Measurements from ENCODE around the gene DOCK11. TPM values are rescaled to one million over a fixed set of nuclear protein-coding genes. Genes with fewer than 3 reads are reported as not detected.
"Not testable (repeated sequence)": the region's sequence is repeated elsewhere in the genome, so short reads cannot be mapped to it uniquely, and the experiment has no call there.

DOCK11 gene
- total and polyA plus RNA-seq, 12 donors: 1.3 to 9.4 (median 3.0) TPM

DNA sequence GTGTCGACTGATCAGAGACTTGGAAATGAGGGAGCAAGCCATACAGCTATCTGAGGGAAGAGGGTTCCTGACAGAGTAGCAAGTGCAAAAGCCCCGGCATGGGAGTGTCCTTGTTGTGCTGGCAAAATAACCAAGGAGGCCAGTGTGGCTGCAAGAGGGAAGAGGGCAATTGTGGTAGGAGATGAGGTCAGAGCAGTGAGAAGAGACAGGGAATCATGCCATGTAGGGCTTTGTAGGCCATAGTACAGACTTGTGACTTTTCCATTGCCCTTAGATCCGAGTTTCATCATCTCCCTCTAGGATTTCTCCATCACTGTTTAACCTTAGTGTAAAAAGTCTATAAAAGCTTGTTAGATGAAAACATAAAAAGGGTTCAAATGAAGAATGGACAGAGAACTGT is 76.2 kb downstream of the DOCK11 start:
- Histone ChIP-seq H3K4me3 (no peak overlapping the region), H3K9me3 (no peaks in the 10 kb centered on the region), H3K27me3 (no peaks in the 10 kb centered on the region), H3K27ac (no peak overlapping the region), H3K36me3 (peaks cover 0 to 67% (median 0%) of the 10 kb centered on the region in 9 donors), H3K4me1 (no peaks in the 10 kb centered on the region)
- intact Hi-C loops (cut with DNase I): no loop called here
- 85 to 86% methylated on average over 3 of the region's 3 CpGs for WGBS, 2 donors
- DNase-seq (no peak), ATAC-seq (no peak)
- TF ChIP-seq, protein P1, sequence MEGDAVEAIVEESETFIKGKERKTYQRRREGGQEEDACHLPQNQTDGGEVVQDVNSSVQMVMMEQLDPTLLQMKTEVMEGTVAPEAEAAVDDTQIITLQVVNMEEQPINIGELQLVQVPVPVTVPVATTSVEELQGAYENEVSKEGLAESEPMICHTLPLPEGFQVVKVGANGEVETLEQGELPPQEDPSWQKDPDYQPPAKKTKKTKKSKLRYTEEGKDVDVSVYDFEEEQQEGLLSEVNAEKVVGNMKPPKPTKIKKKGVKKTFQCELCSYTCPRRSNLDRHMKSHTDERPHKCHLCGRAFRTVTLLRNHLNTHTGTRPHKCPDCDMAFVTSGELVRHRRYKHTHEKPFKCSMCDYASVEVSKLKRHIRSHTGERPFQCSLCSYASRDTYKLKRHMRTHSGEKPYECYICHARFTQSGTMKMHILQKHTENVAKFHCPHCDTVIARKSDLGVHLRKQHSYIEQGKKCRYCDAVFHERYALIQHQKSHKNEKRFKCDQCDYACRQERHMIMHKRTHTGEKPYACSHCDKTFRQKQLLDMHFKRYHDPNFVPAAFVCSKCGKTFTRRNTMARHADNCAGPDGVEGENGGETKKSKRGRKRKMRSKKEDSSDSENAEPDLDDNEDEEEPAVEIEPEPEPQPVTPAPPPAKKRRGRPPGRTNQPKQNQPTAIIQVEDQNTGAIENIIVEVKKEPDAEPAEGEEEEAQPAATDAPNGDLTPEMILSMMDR (IDR thresholded peaks at IDR 0.05): no peak

DNA sequence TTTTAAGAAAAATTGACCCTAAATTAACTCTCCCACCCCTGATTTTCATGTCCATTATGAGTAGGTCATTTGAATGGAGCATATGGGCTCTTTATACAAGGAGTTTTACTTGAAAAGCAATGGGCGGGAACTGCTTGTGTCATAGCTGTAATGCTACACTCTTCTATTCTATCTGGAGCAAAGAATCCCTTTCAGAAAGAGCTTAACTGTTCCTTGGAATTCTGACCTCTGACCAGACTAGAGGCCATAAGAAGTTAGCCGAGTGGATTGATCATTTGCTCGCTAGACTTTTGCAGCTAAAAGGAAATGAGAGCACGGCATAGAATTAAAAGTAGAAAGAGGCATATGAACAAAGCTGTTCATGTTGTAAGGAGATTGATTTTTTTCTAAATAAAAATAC is 79.1 kb downstream of the DOCK11 start:
- ATAC-seq: no peak
- DNase-seq: no peak
- TF ChIP-seq, protein P1 (IDR thresholded peaks at IDR 0.05): no peak
- Histone ChIP-seq H3K27ac (no peak overlapping the region), H3K36me3 (peaks cover 0 to 76% (median 0%) of the 10 kb centered on the region in 9 donors), H3K4me1 (no peaks in the 10 kb centered on the region), H3K9me3 (no peaks in the 10 kb centered on the region), H3K4me3 (no peak overlapping the region), H3K27me3 (no peaks in the 10 kb centered on the region)
- intact Hi-C loops (cut with DNase I): no loop called here
- 88 to 91% methylated on average over 4 of the region's 4 CpGs for WGBS, 2 donors

DNA sequence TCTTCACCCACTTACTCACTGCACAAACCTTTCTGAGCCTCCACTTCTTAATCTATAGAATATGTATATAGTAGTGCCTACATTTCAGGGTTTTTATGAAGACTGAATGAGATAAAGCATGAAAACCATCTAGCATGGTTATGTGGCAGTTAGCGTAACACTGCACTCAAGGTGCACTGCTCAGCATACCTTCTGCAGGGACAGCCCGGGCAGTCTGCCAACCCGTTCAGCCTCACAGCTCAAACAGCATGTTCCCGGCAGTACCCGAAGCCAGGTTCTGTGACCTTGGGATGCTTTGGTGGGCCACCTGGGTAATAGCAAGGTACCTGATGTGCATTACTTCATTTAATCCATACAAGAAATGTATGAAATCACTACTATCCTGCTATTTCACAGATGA is 81.4 kb downstream of the DOCK11 start:
- TF ChIP-seq, protein P1 (IDR thresholded peaks at IDR 0.05): no peak
- Histone ChIP-seq H3K27me3 (no peaks in the 10 kb centered on the region), H3K4me1 (no peaks in the 10 kb centered on the region), H3K36me3 (peaks cover 0 to 63% (median 0%) of the 10 kb centered on the region in 9 donors), H3K27ac (no peak overlapping the region), H3K4me3 (no peak overlapping the region), H3K9me3 (no peaks in the 10 kb centered on the region)
- ATAC-seq: peak in 2 of 8 donors; percentile 55 to 64
- peak in 1 of 2 donors; percentile 55 for DNase-seq
- WGBS, 2 donors: 61 to 77% methylated on average over 5 of the region's 5 CpGs
- intact Hi-C loops (cut with DNase I): no loop called here

DNA sequence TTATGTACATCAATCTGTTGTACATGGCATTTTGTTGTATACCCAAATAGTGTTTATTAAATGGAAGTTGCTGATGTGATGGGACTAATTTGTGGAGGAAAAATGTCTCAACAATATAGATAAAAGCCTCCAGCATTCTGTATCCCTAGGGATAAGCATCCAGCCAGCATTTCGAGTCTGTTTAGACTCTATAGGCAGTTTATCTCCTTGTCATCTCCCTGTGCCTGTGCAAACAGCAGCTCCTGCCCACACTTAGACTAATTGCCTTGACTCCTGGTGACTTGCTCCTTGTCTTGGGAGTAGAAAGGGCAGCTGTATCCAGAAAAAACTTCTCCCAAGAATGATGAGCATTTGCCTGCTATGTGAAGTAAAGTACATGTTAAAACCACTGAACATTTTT is 83.8 kb downstream of the DOCK11 start:
- TF ChIP-seq, protein P1 (IDR thresholded peaks at IDR 0.05): no peak
- intact Hi-C loops (cut with DNase I): no loop called here
- DNase-seq (no peak), ATAC-seq (no peak)
- no peaks in the 10 kb centered on the region for H3K4me1 ChIP-seq
- 0 to 39% methylated on average over 1 of the region's 1 CpG for WGBS, 2 donors
- no peaks in the 10 kb centered on the region for H3K9me3 ChIP-seq
- H3K27me3 ChIP-seq: no peaks in the 10 kb centered on the region
- no peak overlapping the region for H3K4me3 ChIP-seq
- no peak overlapping the region for H3K27ac ChIP-seq
- peaks cover 0 to 46% (median 0%) of the 10 kb centered on the region in 9 donors for H3K36me3 ChIP-seq

DNA sequence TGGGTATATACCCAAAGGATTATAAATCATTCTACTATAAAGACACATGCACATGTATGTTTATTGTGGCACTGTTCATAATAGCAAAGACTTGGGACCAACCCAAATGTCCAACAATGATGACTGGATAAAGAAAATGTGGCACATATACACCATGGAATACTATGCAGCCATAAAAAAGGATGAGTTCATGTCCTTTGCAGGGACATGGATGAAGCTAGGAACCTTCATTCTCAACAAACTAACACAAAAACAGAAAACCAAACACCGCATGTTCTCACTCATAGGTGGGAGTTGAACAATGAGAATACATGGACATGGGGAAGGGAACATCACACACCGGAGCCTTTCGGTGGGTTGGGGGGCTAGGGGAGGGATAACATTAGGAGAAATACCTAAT is 87.3 kb downstream of the DOCK11 start:
- H3K4me3 ChIP-seq; ATAC-seq; H3K27ac ChIP-seq; DNase-seq; H3K27me3 ChIP-seq; H3K4me1 ChIP-seq; H3K9me3 ChIP-seq; intact Hi-C loops (cut with DNase I): not testable (repeated sequence)
- WGBS, 2 donors: 98% methylated on average over 3 of the region's 3 CpGs
- peaks cover 0 to 29% (median 0%) of the 10 kb centered on the region in 9 donors for H3K36me3 ChIP-seq

Measured in heart right ventricle (tissue), 16 donors.